Colon (tissue), 2 donors: ENCODE data around the gene TAL2.

Experiments used
- FAIRE-seq: peaks from 2 replicates; lab custom pipeline; 2012; peaks lifted over from hg19 to GRCh38; lab: Jason Lieb, UNC
- donor health status: control.
- donor health status: control.

The TAL2 gene

GRCh38 chr9:105710638-105711037 is 48.4 kb downstream of the TAL2 start:
- no peak for FAIRE-seq

- FAIRE-seq = no peak
Measured at GRCh38 chr9:105711867-105712266, 49.6 kb downstream of the TAL2 start.

- FAIRE-seq = no peak
Measured at GRCh38 chr9:105712297-105712696, 50.0 kb downstream of the TAL2 start.
